Endothelial cell (in vitro differentiated cells): ENCODE results near the gene C6orf89. TPM values are rescaled to one million over a fixed set of nuclear protein-coding genes. Genes with fewer than 3 reads are reported as not detected.

Source experiments
- DNase-seq: peaks from one replicate; pipeline ENCODE4 v3.0.0; 2021; ENCODE audit warnings: low spot score
- H3K27ac Mint-ChIP-seq: one replicate; pipeline ENCODE4 v1.8.0; 2021; ENCODE audit warnings: mixed read lengths, inconsistent platforms; ENCODE audit not compliant: unreplicated experiment
- H3K27me3 Mint-ChIP-seq: one replicate; pipeline ENCODE4 v1.8.0; 2021; ENCODE audit warnings: mild to moderate bottlenecking, moderate library complexity, mixed read lengths, inconsistent platforms; ENCODE audit not compliant: unreplicated experiment
- H3K36me3 Mint-ChIP-seq: one replicate; pipeline ENCODE4 v1.8.0; 2021; ENCODE audit warnings: mild to moderate bottlenecking, low read depth, mixed read lengths, inconsistent platforms; ENCODE audit not compliant: unreplicated experiment
- H3K4me1 Mint-ChIP-seq: one replicate; pipeline ENCODE4 v1.8.0; 2021; ENCODE audit warnings: mild to moderate bottlenecking, mixed read lengths, inconsistent platforms; ENCODE audit not compliant: unreplicated experiment
- H3K4me3 Mint-ChIP-seq: one replicate; pipeline ENCODE4 v1.8.0; 2021; ENCODE audit warnings: mild to moderate bottlenecking, mixed read lengths, inconsistent platforms; ENCODE audit not compliant: unreplicated experiment
- H3K9me3 Mint-ChIP-seq: one replicate; pipeline ENCODE4 v1.8.0; 2021; ENCODE audit warnings: mixed read lengths, inconsistent platforms; ENCODE audit not compliant: unreplicated experiment
- CTCF ChIP-seq: fragments of 200-600 bp; sonication (generic); IDR thresholded peaks from one replicate; pipeline ENCODE4 v1.5.0; 2021; ENCODE audit warnings: antibody characterized with exemption; ENCODE audit not compliant: unreplicated experiment
- total RNA-seq: library from RNA; stranded (reverse); fragmentation: NEBNext Ultra II Directional; extraction: Animal tissue kit (Norgen Biotek cat#: 25700); gene quantifications from one replicate; pipeline ENCODE4 v1.2.1, GENCODE V29; 2021; ENCODE audit not compliant: unreplicated experiment

The C6orf89 gene
- total RNA-seq, 1 donor from 2014 or later = 43.2 TPM

GRCh38 chr6:36977470-36977941 is 91.8 kb downstream of the C6orf89 start:
- Mint-ChIP-seq H3K9me3 (no peaks in the 10 kb centered on the region), H3K4me3 (peak overlapping the region; percentile 70), H3K4me1 (peaks cover 14% of the 10 kb centered on the region), H3K27ac (no peak overlapping the region), H3K36me3 (peaks cover 68% of the 10 kb centered on the region), H3K27me3 (peaks cover 5% of the 10 kb centered on the region)
- peak; percentile 51 for TF ChIP-seq CTCF
- DNase-seq = no peak

Other genes with a start within 250 kb of the C6orf89 start
- gene CDKN1A, start 207.2 kb upstream of the C6orf89 start, total RNA-seq = 48.4 TPM
- gene RAB44, start 188.1 kb upstream of the C6orf89 start, total RNA-seq = not detected
- 24.9 TPM for gene CPNE5, start 46.5 kb upstream of the C6orf89 start, total RNA-seq
- gene PPIL1, start 11.1 kb upstream of the C6orf89 start, total RNA-seq = 33.4 TPM
- 20.5 TPM for gene PI16, start 68.8 kb downstream of the C6orf89 start, total RNA-seq
- 304 TPM for gene MTCH1, start 100.2 kb downstream of the C6orf89 start, total RNA-seq
- 0.10 TPM for gene FGD2, start 119.7 kb downstream of the C6orf89 start, total RNA-seq